HepG2 (cell line): ENCODE data around the gene GRAMD1B. TPM values are rescaled to one million over a fixed set of nuclear protein-coding genes. Genes with fewer than 3 reads are reported as not detected.

Source experiments
- ATAC-seq: fragments of 200-7000 bp; cut with Tn5 transposase; 3 replicates; pipeline ENCODE4 v1.9.1; 2020; ENCODE audit warnings: mild to moderate bottlenecking, moderate library complexity
- BruUV-seq: library from RNA; stranded (reverse); fragments of 400-500 nt; replicated peaks from 2 replicates; lab custom pipeline; 2021; lab: Mats Ljungman, UMichigan
- CTCF ChIA-PET: fragments of 300-600 bp; formaldehyde crosslinking; extraction: SDS; loops from one replicate; lab custom pipeline; 2021; ENCODE audit warnings: low total read pairs, inconsistent platforms, low intra/inter-chr PET ratio; lab: Yijun Ruan, JAX
- POLR2A ChIA-PET: fragments of 350-600 bp; sonication (Branson Sonifier 250); formaldehyde crosslinking; loops from one replicate; lab custom pipeline; 2020; ENCODE audit warnings: antibody characterized with exemption, inconsistent platforms; lab: Yijun Ruan, JAX
- DNase-seq: peaks from one replicate; pipeline ENCODE4 v3.0.0-alpha.2; 2015; ENCODE audit warnings: low spot score
- FAIRE-seq: peaks from 3 replicates; lab custom pipeline; 2011; peaks lifted over from hg19 to GRCh38; lab: Jason Lieb, UNC
- H2AFZ ChIP-seq: one replicate; pipeline ENCODE4 v1.6.1; 2011; ENCODE audit warnings: low read length, inconsistent platforms
- H3K27ac ChIP-seq: fragments of 300-600 bp; 3 replicates; pipeline ENCODE4 v1.8.0; 2011; ENCODE audit warnings: mixed run types, mild to moderate bottlenecking, mixed read lengths, low read length, inconsistent platforms; ENCODE audit not compliant: insufficient read depth; ENCODE audit errors: extremely low read length
- H3K27me3 ChIP-seq, 2 experiments: fragments of 200-600 bp in 1 of 2; 2 replicates in 1 of 2; 3 replicates in 1 of 2; pipeline versions ENCODE4 v1.6.0 to v1.8.0; 2011; ENCODE audit warnings: low read length in 2 of 2, mild to moderate bottlenecking in 2 of 2, moderate library complexity in 2 of 2, inconsistent platforms in 1 of 2; ENCODE audit not compliant: insufficient read depth in 2 of 2, control insufficient read depth in 1 of 2
- H3K36me3 ChIP-seq, 2 experiments: fragments of 200-600 bp in 1 of 2; replicated peaks in 1 of 2; 2 replicates in 1 of 2; 3 replicates in 1 of 2; pipeline versions ENCODE4 v1.5.1 to v1.8.0; 2011; ENCODE audit warnings: low read length in 2 of 2, inconsistent platforms in 1 of 2; ENCODE audit not compliant: insufficient read depth in 2 of 2, control insufficient read depth in 1 of 2
- H3K4me1 ChIP-seq: 2 replicates; pipeline ENCODE4 v1.5.1; 2012; ENCODE audit warnings: low read length, inconsistent platforms; ENCODE audit not compliant: insufficient read depth
- H3K4me2 ChIP-seq: 2 replicates; pipeline ENCODE4 v1.6.0; 2011; ENCODE audit warnings: low read depth, low read length, inconsistent platforms
- H3K4me3 ChIP-seq, 3 experiments: fragments of 200-600 bp in 1 of 3; sonication (generic), shearing (Covaris generic) in 1 of 3; replicated peaks in 1 of 3; 2 replicates each; pipeline ENCODE4 v1.5.1; 2011 to 2016; ENCODE audit warnings: low read length in 3 of 3, inconsistent platforms in 2 of 3, low read depth in 2 of 3, mild to moderate bottlenecking in 2 of 3, control low read depth in 1 of 3, mixed read lengths in 1 of 3; ENCODE audit not compliant: insufficient read depth in 1 of 3
- H3K79me2 ChIP-seq: one replicate; pipeline ENCODE4 v1.6.1; 2011; ENCODE audit warnings: low read length, inconsistent platforms; ENCODE audit not compliant: insufficient read depth
- H3K9ac ChIP-seq: 2 replicates; pipeline ENCODE4 v1.6.0; 2011; ENCODE audit warnings: mild to moderate bottlenecking, low read depth, low read length, inconsistent platforms; ENCODE audit not compliant: insufficient read depth
- H3K9me3 ChIP-seq: 2 replicates; pipeline ENCODE4 v1.5.1; 2012; ENCODE audit warnings: mild to moderate bottlenecking, low read length
- H4K20me1 ChIP-seq: 2 replicates; pipeline ENCODE4 v1.6.0; 2011; ENCODE audit warnings: inconsistent platforms, mild to moderate bottlenecking, low read length, moderate library complexity; ENCODE audit not compliant: insufficient read depth
- CREB1 ChIP-seq, 2 experiments: fragments of 450-650 bp in 1 of 2; IDR thresholded peaks; 2 replicates each; pipeline ENCODE4 v1.6.1; 2016 to 2017; ENCODE audit warnings: control low read depth in 1 of 2, mild to moderate bottlenecking in 1 of 2, missing compliant biosample characterization in 1 of 2, missing genetic modification characterization in 1 of 2
- EEA1 ChIP-seq: sonication (generic); formaldehyde crosslinking; IDR thresholded peaks from 2 replicates; pipeline ENCODE4 v1.5.1; 2020; ENCODE audit warnings: mild to moderate bottlenecking, missing genetic modification reagents, borderline replicate concordance
- FOSL1 ChIP-seq: sonication (generic); formaldehyde crosslinking; IDR thresholded peaks from 2 replicates; pipeline ENCODE4 v1.9.0; 2021; ENCODE audit warnings: missing genetic modification reagents, borderline replicate concordance
- HOXD1 ChIP-seq: sonication (generic); formaldehyde crosslinking; IDR thresholded peaks from 2 replicates; pipeline ENCODE4 v1.5.0; 2020; ENCODE audit warnings: missing genetic modification reagents
- MAFK ChIP-seq, 2 experiments: IDR thresholded peaks in 1 of 2; conservative IDR thresholded peaks in 1 of 2; 2 replicates each; pipeline ENCODE4 v1.6.1; 2011; ENCODE audit warnings: improper control_type of control experiment in 2 of 2, low read length in 2 of 2
- MTF2 ChIP-seq: sonication (generic); formaldehyde crosslinking; IDR thresholded peaks from 2 replicates; pipeline ENCODE4 v1.5.0; 2020; ENCODE audit warnings: missing genetic modification reagents, borderline replicate concordance
- POLR2AphosphoS2 ChIP-seq: IDR thresholded peaks from 2 replicates; pipeline ENCODE4 v1.6.1; 2011; ENCODE audit warnings: low read depth, low read length, improper control_type of control experiment
- PREB ChIP-seq: sonication (generic); formaldehyde crosslinking; IDR thresholded peaks from 2 replicates; pipeline ENCODE4 v1.4.0; 2020; ENCODE audit warnings: missing genetic modification reagents
- SALL1 ChIP-seq: sonication (generic); formaldehyde crosslinking; IDR thresholded peaks from 2 replicates; pipeline ENCODE4 v1.8.0; 2022; ENCODE audit warnings: mild to moderate bottlenecking, missing genetic modification reagents
- SP2 ChIP-seq: sonication (generic); formaldehyde crosslinking; IDR thresholded peaks from 2 replicates; pipeline ENCODE4 v1.5.1; 2020; ENCODE audit warnings: mild to moderate bottlenecking, missing genetic modification reagents
- TBL1XR1 ChIP-seq: fragments of 150-350 bp; IDR thresholded peaks from 2 replicates; pipeline ENCODE4 v1.6.1; 2014; ENCODE audit warnings: borderline replicate concordance, low read length; ENCODE audit not compliant: partially characterized antibody
- ZMYM3 ChIP-seq: sonication (generic); formaldehyde crosslinking; IDR thresholded peaks from 2 replicates; pipeline ENCODE4 v1.5.1; 2020; ENCODE audit warnings: mild to moderate bottlenecking, missing genetic modification reagents
- ZNF253 ChIP-seq: sonication (generic); formaldehyde crosslinking; IDR thresholded peaks from 2 replicates; pipeline ENCODE4 v1.8.0; 2022; ENCODE audit warnings: mild to moderate bottlenecking, missing genetic modification reagents, borderline replicate concordance
- ZNF629 ChIP-seq: sonication (generic); formaldehyde crosslinking; conservative IDR thresholded peaks from 2 replicates; pipeline ENCODE4 v1.5.0; 2020; ENCODE audit warnings: missing genetic modification reagents
- ZNF704 ChIP-seq: sonication (generic); formaldehyde crosslinking; IDR thresholded peaks from 2 replicates; pipeline ENCODE4 v1.8.1; 2023; ENCODE audit warnings: mild to moderate bottlenecking, inconsistent platforms, moderate library complexity, missing genetic modification reagents, borderline replicate concordance
- ZNF761 ChIP-seq: sonication (generic); formaldehyde crosslinking; conservative IDR thresholded peaks from 2 replicates; pipeline ENCODE4 v1.4.0; 2020; ENCODE audit warnings: mild to moderate bottlenecking, missing genetic modification reagents
- ZNF775 ChIP-seq: sonication (generic); formaldehyde crosslinking; IDR thresholded peaks from 2 replicates; pipeline ENCODE4 v1.4.0; 2020; ENCODE audit warnings: missing genetic modification reagents, mild to moderate bottlenecking, moderate library complexity, borderline replicate concordance
- WGBS: methylation state at CpG from one replicate; pipeline ENCODE4 v1.1.6; 2017; ENCODE audit warnings: low lambda C conversion rate; 5-methylcytosine and 5-hydroxymethylcytosine counted together
- in situ Hi-C: cut with HindIII; loops from 2 replicates; pipeline ENCODE4 v1.10.0; 2017; ENCODE audit warnings: low pct_unique_long_range_greater_than_20kb; ENCODE audit not compliant: extremely low pct_ligation_motif_present
- intact Hi-C: fragments of 100-400 bp; cut with micrococcal nuclease; formaldehyde crosslinking; loops from one replicate; pipeline ENCODE4 v1.10.0; 2022; ENCODE audit not compliant: unreplicated experiment
- polyA plus RNA-seq, 8 experiments: library from polyadenylated mRNA; depleted of rRNA in 3 of 8; stranded (reverse) in 7 of 8; unstranded in 1 of 8; fragments of >200 nt; fragmentation: Illumina TruSeq in 4 of 8; extraction: Trizol in 4 of 8; gene quantifications; 2 replicates each; pipeline versions ENCODE4 v1.2.1 to v1.2.3, GENCODE V29; 2011 to 2016; ENCODE audit warnings: low read depth in 4 of 8, missing spikeins in 1 of 8, mixed read lengths in 1 of 8; ENCODE audit not compliant: insufficient read depth in 1 of 8
- total RNA-seq, 5 experiments: library from RNA; depleted of rRNA; stranded (reverse); fragments of >200 nt; fragmentation: Illumina TruSeq; extraction: Trizol; gene quantifications; 2 replicates each; pipeline ENCODE4 v1.2.3, GENCODE V29; 2016; ENCODE audit warnings: low read depth in 1 of 5
- TF ChIP-seq, protein P1 (sequence below): sonication (generic); formaldehyde crosslinking; IDR thresholded peaks from 2 replicates; pipeline ENCODE4 v1.9.0; 2022; ENCODE audit warnings: low read depth, missing genetic modification reagents

Gene GRAMD1B
- total and polyA plus RNA-seq, 2 of the 13 experiments (the other 11 are each of a cell fraction or from before 2014, with no cell fraction given), result 0.12 TPM; not detected in 1

GRCh38 chr11:123672568-123672967 lies 242.5 kb downstream of the GRAMD1B start (continued):
- TF ChIP-seq ZNF704, result no peak
- TF ChIP-seq MTF2 (CRISPR knock-in tag), result no peak
- TF ChIP-seq ZNF629 (CRISPR knock-in tag), result no peak
- no peak for TF ChIP-seq FOSL1 (CRISPR knock-in tag)
- no peak for TF ChIP-seq EEA1 (CRISPR knock-in tag)
- TF ChIP-seq CREB1 (IDR thresholded peaks at IDR 0.05), result no peak
- no peak for TF ChIP-seq CREB1 (CRISPR knock-in tag; IDR thresholded peaks at IDR 0.05)
- TF ChIP-seq, protein P1, sequence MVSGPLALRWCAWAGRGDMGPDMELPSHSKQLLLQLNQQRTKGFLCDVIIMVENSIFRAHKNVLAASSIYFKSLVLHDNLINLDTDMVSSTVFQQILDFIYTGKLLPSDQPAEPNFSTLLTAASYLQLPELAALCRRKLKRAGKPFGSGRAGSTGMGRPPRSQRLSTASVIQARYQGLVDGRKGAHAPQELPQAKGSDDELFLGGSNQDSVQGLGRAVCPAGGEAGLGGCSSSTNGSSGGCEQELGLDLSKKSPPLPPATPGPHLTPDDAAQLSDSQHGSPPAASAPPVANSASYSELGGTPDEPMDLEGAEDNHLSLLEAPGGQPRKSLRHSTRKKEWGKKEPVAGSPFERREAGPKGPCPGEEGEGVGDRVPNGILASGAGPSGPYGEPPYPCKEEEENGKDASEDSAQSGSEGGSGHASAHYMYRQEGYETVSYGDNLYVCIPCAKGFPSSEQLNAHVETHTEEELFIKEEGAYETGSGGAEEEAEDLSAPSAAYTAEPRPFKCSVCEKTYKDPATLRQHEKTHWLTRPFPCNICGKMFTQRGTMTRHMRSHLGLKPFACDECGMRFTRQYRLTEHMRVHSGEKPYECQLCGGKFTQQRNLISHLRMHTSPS, result no peak
- TF ChIP-seq ZNF761 (CRISPR knock-in tag), result no peak

GRCh38 chr11:123674297-123674696 lies 244.2 kb downstream of the GRAMD1B start:
- CTCF ChIA-PET, result no interaction called here
- 6% methylated on average over 2 of the region's 2 CpGs for WGBS
- FAIRE-seq (no peak), DNase-seq (no peak), ATAC-seq (no peak)
- Histone ChIP-seq H3K9me3 (no peaks in the 10 kb centered on the region), H3K79me2 (no peaks in the 10 kb centered on the region), H3K4me1 (no peaks in the 10 kb centered on the region), H3K36me3 (no peaks in the 10 kb centered on the region), H2AFZ (no peak overlapping the region), H3K27me3 (0 out of 5 replicates have a peak, but pooled peaks cover 0 to 2% of the 10 kb centered on the region in 2 experiments), H3K9ac (no peak overlapping the region), H3K4me3 (no peak overlapping the region), H3K27ac (no peak overlapping the region), H3K4me2 (no peak overlapping the region), H4K20me1 (no peaks in the 10 kb centered on the region)
- POLR2A ChIA-PET, result no interaction called here
- no TSS peak for BruUV-seq
- in situ Hi-C loops, result no loop called here
- no peak for TF ChIP-seq ZMYM3 (CRISPR knock-in tag)
- TF ChIP-seq MAFK (conservative IDR thresholded peaks at IDR 0.05 in 1 of 2, IDR thresholded peaks at IDR 0.05 in 1 of 2; ENCODE audit: low read length in 2 of 2), result no peak
- no peak for TF ChIP-seq HOXD1 (CRISPR knock-in tag)
- no peak for TF ChIP-seq SP2 (CRISPR knock-in tag)
- no peak for TF ChIP-seq SALL1 (CRISPR knock-in tag)
- TF ChIP-seq ZNF253 (CRISPR knock-in tag), result no peak
- TF ChIP-seq PREB, result no peak
- TF ChIP-seq POLR2AphosphoS2, result no peak
- TF ChIP-seq ZNF775 (CRISPR knock-in tag), result no peak
- TF ChIP-seq TBL1XR1, result no peak
- intact Hi-C loops, result no loop called here
